Heart right ventricle (tissue), 16 donors: ENCODE results near the gene LAMA5. TPM values are rescaled to one million over a fixed set of nuclear protein-coding genes. Genes with fewer than 3 reads are reported as not detected.

Source experiments
- ATAC-seq, 8 donors: fragments of 200-7000 bp; cut with Tn5 transposase; one replicate each; pipeline ENCODE4 v1.9.1; 2020; ENCODE audit warnings: mild to moderate bottlenecking in 8 of 8, moderate library complexity in 8 of 8, moderate number of reproducible peaks in 1 of 8
- DNase-seq, 2 donors: peaks; one replicate each; pipeline ENCODE4 v3.0.0-alpha.2; 2020
- H3K27ac ChIP-seq, 10 donors: fragments of 200-600 bp; sonication (generic) in 2 of 10; one replicate each; pipeline versions ENCODE4 v1.5.0 to v1.8.0; 2020 to 2022; ENCODE audit warnings: mild to moderate bottlenecking in 3 of 10
- H3K27me3 ChIP-seq, 7 donors: fragments of 200-600 bp; one replicate each; pipeline ENCODE4 v1.8.0; 2021 to 2022; ENCODE audit warnings: mild to moderate bottlenecking in 2 of 7
- H3K36me3 ChIP-seq, 9 donors: fragments of 200-600 bp; sonication (generic) in 1 of 9; one replicate each; pipeline versions ENCODE4 v1.5.0 to v1.8.0; 2020 to 2022; ENCODE audit warnings: mild to moderate bottlenecking in 2 of 9
- H3K4me1 ChIP-seq, 9 donors: fragments of 200-600 bp; sonication (generic) in 1 of 9; one replicate each; pipeline versions ENCODE4 v1.5.0 to v1.8.0; 2020 to 2022; ENCODE audit warnings: mild to moderate bottlenecking in 4 of 9
- H3K4me3 ChIP-seq, 10 donors: fragments of 200-600 bp; sonication (generic) in 2 of 10; one replicate each; pipeline versions ENCODE4 v1.5.0 to v1.8.0; 2020 to 2022; ENCODE audit warnings: mild to moderate bottlenecking in 7 of 10, moderate library complexity in 2 of 10
- H3K9me3 ChIP-seq, 11 donors: fragments of 200-600 bp in 10 of 11; sonication (generic) in 2 of 11; one replicate each; pipeline versions ENCODE4 v1.5.0 to v1.8.0; 2013 to 2022; ENCODE audit warnings: mild to moderate bottlenecking in 2 of 11, control low read depth in 1 of 11, moderate library complexity in 1 of 11
- CTCF ChIP-seq, 9 donors: fragments of 200-600 bp; sonication (generic) in 2 of 9; IDR thresholded peaks; one replicate each; pipeline versions ENCODE4 v1.5.0 to v1.8.0; 2021 to 2022; ENCODE audit warnings: antibody characterized with exemption in 9 of 9, mild to moderate bottlenecking in 5 of 9, moderate library complexity in 1 of 9
- WGBS, 2 donors: extraction: QIAGEN DNeasy Blood & Tissue Kit; methylation state at CpG; one replicate each; pipeline ENCODE4 v1.1.7; 2013; ENCODE audit warnings: inconsistent platforms in 1 of 2; 5-methylcytosine and 5-hydroxymethylcytosine counted together
- intact Hi-C, 10 donors: fragments of 100-400 bp; cut with DNase I; formaldehyde crosslinking; loops; one replicate each; pipeline versions ENCODE4 v1.11.1 to v1.14.2; 2022
- polyA plus RNA-seq, 2 donors: library from polyadenylated mRNA; stranded (reverse); fragments of 200-250 nt; gene quantifications; one replicate each; pipeline ENCODE4 v1.2.3, GENCODE V29; 2013
- total RNA-seq, 10 donors: library from RNA; stranded (reverse); fragmentation: NEBNext Ultra II Directional in 3 of 10; extraction: Animal tissue kit (Norgen Biotek cat#: 25700) in 3 of 10; gene quantifications; one replicate each; pipeline versions ENCODE4 v1.2.1 to v1.2.4, GENCODE V29; 2021 to 2023
- donor health status: Arrhythmogenic right ventricular cardiomyopathy.
- donor health status: ischemic (EF 13 %, LVEDD 7.1; RV severe dilation, severe dysfunction).
- donor health status: healthy with polysubstance abuse.
- donor health status: DM: no; HTN: yes; CAD: no.
- donor health status: DM: no; HTN: no; CAD: no.
- donor health status: ischemic (EF 25% LVEDD 6.9; RV normal size, moderate dysfunction).
- donor health status: ischemic (EF 25% LVEDD 5.7; RV mildly dilated, moderate dysfunction).
- donor health status: healthy.
- donor health status: DM: yes; HTN: yes; CAD: no.
- donor health status: Ischemic cardiomyopathy.
- donor health status: ischemic (EF 35%, LVEDD 5.7; RV mildly dilated, moderate dysfunction).
- donor health status: nonischemic (EF 11% LVEDD 7.7; RV severe dilation, severe dysfunction).
- donor health status: DM: yes; HTN: yes; CAD: no.
- donor health status: PGD.
- donor health status: ischemic (EF 29% LVEDD 5.4; RV normal size, mild dysfunction).
- donor health status: nonischemic (EF 23%, LVEDD 6.1; RV moderate dilation, normal function).

The LAMA5 gene
- total and polyA plus RNA-seq, 12 donors = 53.9 to 358 (median 76.5) TPM

- WGBS, 2 donors = 69 to 74% methylated on average over 13 of the region's 13 CpGs
Measured at GRCh38 chr20:62362590-62362940, 4.5 kb downstream of the LAMA5 start.

GRCh38 chr20:62361799-62362589 is 5.1 kb downstream of the LAMA5 start:
- intact Hi-C loops = no loop called here
- WGBS, 2 donors = 59 to 73% methylated on average over 34 of the region's 34 CpGs
- no peak overlapping the region for H3K4me3 ChIP-seq
- ATAC-seq = no peak
- peak overlapping the region; percentile 41 to 99 (median 94) for H3K27ac ChIP-seq
- DNase-seq = peak; percentile 23 to 52
- TF ChIP-seq CTCF (IDR thresholded peaks at IDR 0.05) = no peak
- H3K36me3 ChIP-seq = peaks cover 0 to 9% (median 0%) of the 10 kb centered on the region in 9 donors
- peaks cover 68 to 93% (median 91%) of the 10 kb centered on the region in 9 donors for H3K4me1 ChIP-seq
- H3K27me3 ChIP-seq = peaks cover 0 to 25% (median 0%) of the 10 kb centered on the region in 7 donors
- H3K9me3 ChIP-seq = no peaks in the 10 kb centered on the region

More at GRCh38 chr20:62362590-62362940, 4.5 kb downstream of the LAMA5 start:
- no peak for TF ChIP-seq CTCF (IDR thresholded peaks at IDR 0.05)
- Histone ChIP-seq H3K27ac (peak overlapping the region in 8 of 10 donors; percentile 41 to 99 (median 95)), H3K36me3 (peaks cover 0 to 9% (median 0%) of the 10 kb centered on the region in 9 donors), H3K4me1 (peaks cover 64 to 91% (median 88%) of the 10 kb centered on the region in 9 donors), H3K9me3 (no peaks in the 10 kb centered on the region), H3K4me3 (no peak overlapping the region), H3K27me3 (peaks cover 0 to 28% (median 0%) of the 10 kb centered on the region in 7 donors)
- ATAC-seq = no peak
- DNase-seq = no peak
- intact Hi-C loops = no loop called here

GRCh38 chr20:62360854-62361798 is 6.0 kb downstream of the LAMA5 start:
- peak overlapping the region; percentile 41 to 99 (median 94) for H3K27ac ChIP-seq
- ATAC-seq (no peak), DNase-seq (peak; percentile 5 to 55)
- H3K36me3 ChIP-seq = peaks cover 0 to 9% (median 0%) of the 10 kb centered on the region in 9 donors
- TF ChIP-seq CTCF (IDR thresholded peaks at IDR 0.05) = no peak
- intact Hi-C loops = no loop called here
- peaks cover 0 to 26% (median 0%) of the 10 kb centered on the region in 7 donors for H3K27me3 ChIP-seq
- peaks cover 76 to 97% (median 91%) of the 10 kb centered on the region in 9 donors for H3K4me1 ChIP-seq
- H3K4me3 ChIP-seq = no peak overlapping the region
- WGBS, 2 donors = 48 to 55% methylated on average over 25 of the region's 25 CpGs
- H3K9me3 ChIP-seq = no peaks in the 10 kb centered on the region
